Neural crest cell (in vitro differentiated cells): ENCODE results near the gene ROCK2. TPM values are rescaled to one million over a fixed set of nuclear protein-coding genes. Genes with fewer than 3 reads are reported as not detected.

Source experiments
- DNase-seq: peaks from one replicate; pipeline ENCODE4 v3.0.0; 2021; ENCODE audit warnings: low read depth, mixed read lengths, low spot score
- H3K27ac Mint-ChIP-seq: one replicate; pipeline ENCODE4 v1.8.0; 2021; ENCODE audit warnings: mild to moderate bottlenecking, mixed read lengths; ENCODE audit not compliant: unreplicated experiment
- H3K27me3 Mint-ChIP-seq: 2 replicates; pipeline ENCODE4 v1.8.0; 2021; ENCODE audit warnings: low read depth, mild to moderate bottlenecking, mixed read lengths
- H3K36me3 Mint-ChIP-seq: 2 replicates; pipeline ENCODE4 v1.8.0; 2021; ENCODE audit warnings: low read depth, mild to moderate bottlenecking, mixed read lengths
- H3K4me1 Mint-ChIP-seq: 2 replicates; pipeline ENCODE4 v1.8.0; 2021; ENCODE audit warnings: mixed read lengths
- H3K4me3 Mint-ChIP-seq: one replicate; pipeline ENCODE4 v1.8.0; 2021; ENCODE audit warnings: mild to moderate bottlenecking, mixed read lengths
- H3K9me3 Mint-ChIP-seq: 2 replicates; pipeline ENCODE4 v1.8.0; 2021; ENCODE audit warnings: mixed read lengths
- CTCF ChIP-seq: fragments of 200-600 bp; sonication (generic); conservative IDR thresholded peaks from 2 replicates; pipeline ENCODE4 v1.5.0; 2021; ENCODE audit warnings: antibody characterized with exemption, mild to moderate bottlenecking
- total RNA-seq: library from RNA; stranded (reverse); gene quantifications from 2 replicates; pipeline ENCODE4 v1.2.1, GENCODE V29; 2021

ROCK2 gene
- total RNA-seq, 1 donor from 2014 or later: 47.2 TPM

DNA sequence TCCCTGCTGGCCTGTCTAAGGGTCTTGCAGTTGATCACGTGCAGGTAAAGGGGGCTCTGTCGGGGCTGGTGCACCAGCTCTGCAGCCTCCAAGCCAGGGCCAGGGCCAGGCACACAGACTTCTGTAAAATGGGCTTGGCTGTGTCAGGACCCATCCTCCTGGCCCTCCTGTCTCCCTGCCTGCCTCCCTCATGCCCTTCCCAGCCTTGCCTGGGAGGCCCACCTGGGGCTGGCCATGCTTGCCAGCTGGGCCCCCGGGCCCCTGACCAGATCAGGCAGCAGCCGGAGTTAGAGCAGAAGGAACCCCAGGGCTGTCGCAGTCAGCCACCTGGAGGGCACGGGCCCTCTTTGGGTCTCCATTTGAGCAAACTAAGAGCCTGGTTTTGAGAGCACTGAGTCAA lies 187.1 kb downstream of the ROCK2 start:
- DNase-seq: no peak
- Mint-ChIP-seq H3K9me3 (no peaks in the 10 kb centered on the region), H3K27ac (no peak overlapping the region), H3K4me3 (no peak overlapping the region), H3K27me3 (peaks cover 19% of the 10 kb centered on the region), H3K4me1 (peaks cover 18% of the 10 kb centered on the region), H3K36me3 (no peaks in the 10 kb centered on the region)
- TF ChIP-seq CTCF: no peak

DNA sequence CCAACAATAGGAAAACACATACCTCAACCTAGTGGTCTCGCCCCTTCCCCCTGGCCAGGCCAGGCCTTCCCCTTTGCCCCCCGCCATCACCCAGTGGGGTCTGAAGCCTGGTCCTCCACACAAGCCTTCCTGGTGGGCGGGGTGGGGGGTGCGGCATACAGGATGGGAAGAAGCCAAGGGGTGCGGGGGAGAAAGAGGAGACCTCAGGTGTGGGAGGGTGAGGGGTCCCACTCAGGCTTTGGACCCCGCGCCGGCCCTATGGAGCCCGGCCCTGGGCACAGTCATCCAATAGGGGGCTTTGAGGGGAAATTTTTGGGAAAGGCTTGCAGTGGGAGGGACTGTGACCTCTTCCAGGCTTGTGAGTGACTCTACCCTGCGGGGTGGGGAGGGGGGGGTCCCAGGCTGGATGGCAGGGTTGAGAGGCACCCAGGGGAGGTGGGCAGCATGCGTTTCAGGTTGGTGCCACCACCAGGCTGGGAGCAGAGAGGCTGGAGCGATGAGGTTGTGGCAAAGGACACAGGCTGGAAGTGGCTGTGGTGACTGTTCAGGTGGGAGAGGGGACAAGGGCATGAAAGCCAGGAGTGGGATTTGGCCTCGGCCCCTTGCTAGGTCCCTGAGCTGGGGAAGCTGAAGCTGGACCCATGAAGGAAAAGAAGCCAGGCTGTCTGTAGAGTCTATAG lies 187.9 kb downstream of the ROCK2 start:
- H3K4me3 Mint-ChIP-seq: peak overlapping the region; percentile 76
- peaks cover 18% of the 10 kb centered on the region for H3K4me1 Mint-ChIP-seq
- no peak for TF ChIP-seq CTCF
- no peaks in the 10 kb centered on the region for H3K9me3 Mint-ChIP-seq
- no peaks in the 10 kb centered on the region for H3K36me3 Mint-ChIP-seq
- no peak overlapping the region for H3K27ac Mint-ChIP-seq
- peaks cover 26% of the 10 kb centered on the region for H3K27me3 Mint-ChIP-seq
- no peak for DNase-seq

- peak within 1 kb of the TSS; percentile 80 for H3K4me3 Mint-ChIP-seq
- H3K9me3 Mint-ChIP-seq: no peaks in the 10 kb centered on the region
- no peak within 1 kb of the TSS for H3K27ac Mint-ChIP-seq
- H3K36me3 Mint-ChIP-seq: no peaks in the 10 kb centered on the region
- peaks cover 36% of the 10 kb centered on the region for H3K27me3 Mint-ChIP-seq
- H3K4me1 Mint-ChIP-seq: peaks cover 17% of the 10 kb centered on the region
- DNase-seq: no peak
- TF ChIP-seq CTCF: peak; percentile 30
Observed at GRCh38 chr2:11155381-11156035, 188.9 kb downstream of the ROCK2 start, which contains the start of gene SLC66A3. Gene SLC66A3, plus strand, starts transcription at chr2:11155467. Its CDS starts 80 bp downstream, at chr2:11155547.

- peaks cover 12% of the 10 kb centered on the region for H3K4me1 Mint-ChIP-seq
- no peak overlapping the region for H3K27ac Mint-ChIP-seq
- H3K36me3 Mint-ChIP-seq: no peaks in the 10 kb centered on the region
- peaks cover 36% of the 10 kb centered on the region for H3K27me3 Mint-ChIP-seq
- TF ChIP-seq CTCF: no peak
- peak overlapping the region; percentile 80 for H3K4me3 Mint-ChIP-seq
- peak; percentile 98 for DNase-seq
- no peaks in the 10 kb centered on the region for H3K9me3 Mint-ChIP-seq
Observed at GRCh38 chr2:11154923-11155380, 189.5 kb downstream of the ROCK2 start.

DNA sequence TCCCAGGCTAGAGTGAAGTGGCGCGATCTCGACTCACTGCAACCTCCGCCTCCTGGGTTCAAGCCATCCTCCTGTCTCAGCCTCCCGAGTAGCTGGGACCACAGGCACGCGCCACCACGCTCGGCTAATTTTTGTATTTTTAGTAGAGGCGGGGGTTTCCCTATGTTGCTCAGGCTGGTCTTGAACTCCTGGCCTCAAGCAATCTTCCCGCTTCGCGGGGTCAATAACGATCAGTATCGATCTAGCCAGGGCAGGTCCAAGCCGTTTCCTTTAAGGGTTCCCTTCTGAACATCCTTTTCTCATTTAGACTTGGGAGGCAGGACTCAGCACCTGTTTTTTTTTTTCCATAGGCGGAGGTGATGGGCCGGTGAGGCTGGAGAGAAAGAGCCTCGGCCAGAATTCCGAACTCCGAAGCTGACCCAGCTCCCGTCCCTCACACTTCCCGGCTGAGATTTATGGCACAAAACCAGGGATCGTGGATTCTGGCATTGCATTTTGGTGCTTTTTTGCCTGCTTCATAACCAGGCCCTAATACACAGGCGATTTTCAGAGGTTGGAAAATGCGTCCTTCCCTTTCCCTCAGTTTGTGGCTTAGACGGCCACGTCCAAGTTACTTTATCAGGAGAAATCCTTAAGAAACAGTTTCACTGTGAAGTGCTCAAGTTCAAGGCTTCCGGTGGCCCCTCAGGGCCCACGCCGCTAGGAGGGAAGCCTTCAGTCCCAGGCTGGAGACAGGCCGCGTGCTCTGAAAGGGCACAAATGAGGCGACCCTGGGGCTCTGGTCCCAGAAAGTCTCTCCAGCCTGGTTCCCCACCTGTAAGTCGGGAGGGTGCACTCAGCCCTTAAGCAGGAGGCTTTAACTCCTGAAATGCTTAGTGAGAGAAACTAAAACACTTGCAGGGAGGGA lies 190.2 kb downstream of the ROCK2 start:
- H3K4me1 Mint-ChIP-seq: peaks cover 10% of the 10 kb centered on the region
- peaks cover 36% of the 10 kb centered on the region for H3K27me3 Mint-ChIP-seq
- no peak for DNase-seq
- H3K27ac Mint-ChIP-seq: no peak overlapping the region
- peak overlapping the region; percentile 80 for H3K4me3 Mint-ChIP-seq
- no peak for TF ChIP-seq CTCF
- H3K9me3 Mint-ChIP-seq: no peaks in the 10 kb centered on the region
- no peaks in the 10 kb centered on the region for H3K36me3 Mint-ChIP-seq
